Umbilical cord (tissue), 2 donors: Measurements from ENCODE around the gene BBOX1. TPM values are rescaled to one million over a fixed set of nuclear protein-coding genes. Genes with fewer than 3 reads are reported as not detected.

Experiments used
- DNase-seq: peaks from one replicate; pipeline ENCODE4 v3.0.0-alpha.2; 2015; ENCODE audit warnings: low spot score
- total RNA-seq: library from RNA; depleted of rRNA; stranded (reverse); fragments of >200 nt; gene quantifications from one replicate; pipeline ENCODE4 v1.2.3, GENCODE V29; 2014; ENCODE audit warnings: low replicate concordance; ENCODE audit not compliant: insufficient read depth

Gene BBOX1
- total RNA-seq, 1 donor from 2014 or later = 1.2 TPM

- DNase-seq = no peak
Measured at GRCh38 chr11:27025312-27025955, 15.2 kb upstream of the BBOX1 start.

GRCh38 chr11:27025957-27026733 lies 14.5 kb upstream of the BBOX1 start:
- DNase-seq = peak; percentile 76

GRCh38 chr11:27028561-27028965 lies 12.1 kb upstream of the BBOX1 start:
- DNase-seq = peak; percentile 93

GRCh38 chr11:27029966-27030365 lies 10.6 kb upstream of the BBOX1 start:
- no peak for DNase-seq

- DNase-seq = no peak
Measured at GRCh38 chr11:27031754-27032153, 8.9 kb upstream of the BBOX1 start.

- DNase-seq = no peak
Measured at GRCh38 chr11:27039873-27040272, 742 bp upstream of the BBOX1 start.

- DNase-seq = no peak
Measured at GRCh38 chr11:27041141-27041899, 705 bp downstream of the BBOX1 start.

GRCh38 chr11:27046956-27047355 lies 6.3 kb downstream of the BBOX1 start:
- DNase-seq = no peak

- peak; percentile 62 for DNase-seq
Measured at GRCh38 chr11:27052668-27053067, 12.1 kb downstream of the BBOX1 start.

- peak; percentile 25 for DNase-seq
Measured at GRCh38 chr11:27055065-27055682, 14.6 kb downstream of the BBOX1 start.

- no peak for DNase-seq
Measured at GRCh38 chr11:27057091-27057780, 16.6 kb downstream of the BBOX1 start.

- no peak for DNase-seq
Measured at GRCh38 chr11:27058456-27058855, 17.8 kb downstream of the BBOX1 start.

GRCh38 chr11:27059431-27059830 lies 18.8 kb downstream of the BBOX1 start:
- no peak for DNase-seq

GRCh38 chr11:27060816-27061460 lies 20.3 kb downstream of the BBOX1 start:
- peak; percentile 54 for DNase-seq

GRCh38 chr11:27061461-27061821 lies 20.8 kb downstream of the BBOX1 start:
- DNase-seq = peak; percentile 15

GRCh38 chr11:27064086-27064485 lies 23.5 kb downstream of the BBOX1 start:
- no peak for DNase-seq

GRCh38 chr11:27075192-27075591 lies 34.6 kb downstream of the BBOX1 start:
- no peak for DNase-seq

GRCh38 chr11:27075655-27076054 lies 35.0 kb downstream of the BBOX1 start:
- DNase-seq = no peak

- peak; percentile 50 for DNase-seq
Measured at GRCh38 chr11:27076121-27076589, 35.5 kb downstream of the BBOX1 start.

- DNase-seq = peak; percentile 20
Measured at GRCh38 chr11:27081056-27081455, 40.4 kb downstream of the BBOX1 start.

- no peak for DNase-seq
Measured at GRCh38 chr11:27083241-27083640, 42.6 kb downstream of the BBOX1 start.
